Uterus (tissue), 2 donors: ENCODE data around the gene FANCC.
"Not testable (repeated sequence)": the region's sequence is repeated elsewhere in the genome, so short reads cannot be mapped to it uniquely, and the experiment has no call there.

ENCODE experiments used
- CTCF ChIP-seq, 4 experiments: fragments of 200-600 bp in 2 of 4; fragments of 450-650 bp in 2 of 4; sonication (generic) in 2 of 4; IDR thresholded peaks; one replicate each; pipeline ENCODE4 v1.5.1; 2016 to 2019; ENCODE audit warnings: antibody characterized with exemption in 4 of 4, mild to moderate bottlenecking in 2 of 4, moderate library complexity in 1 of 4
- POLR2A ChIP-seq, 2 donors: fragments of 450-650 bp; IDR thresholded peaks; one replicate each; pipeline ENCODE4 v1.6.1; 2016; ENCODE audit warnings: antibody characterized with exemption in 2 of 2, mild to moderate bottlenecking in 1 of 2, moderate library complexity in 1 of 2

GRCh38 chr9:95293296-95293695 is 24.2 kb downstream of the FANCC start:
- not testable (repeated sequence) for TF ChIP-seq CTCF, POLR2A (IDR thresholded peaks at IDR 0.05)
